Hippocampal formation (tissue), 2 donors: ENCODE data around the gene DACT2.
"Not testable (repeated sequence)": the region's sequence is repeated elsewhere in the genome, so short reads cannot be mapped to it uniquely, and the experiment has no call there.

Experiments used
- DNase-seq, 2 donors: peaks; one replicate each; lab custom pipeline; 2025; lab: John Stamatoyannopoulos, UW

DACT2 gene

DNA sequence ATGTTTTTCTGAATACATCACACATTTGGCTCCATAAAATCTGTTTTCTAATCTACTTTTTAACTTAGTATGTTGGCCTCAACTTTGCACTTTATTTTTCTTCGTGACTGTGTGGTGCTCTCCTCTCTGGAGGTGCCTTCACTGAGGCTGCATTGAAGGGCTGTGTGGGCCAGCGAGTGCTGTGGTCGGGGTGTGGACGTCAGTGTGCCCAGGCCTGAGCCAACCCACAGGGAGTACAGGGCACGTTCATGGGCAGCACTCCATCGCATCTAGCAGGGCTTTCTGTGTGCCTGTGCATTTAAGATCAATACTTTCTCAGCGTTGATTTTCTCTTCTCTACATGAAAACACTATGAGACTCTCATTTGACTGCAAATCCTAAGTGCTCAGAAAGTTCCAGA is 37.8 kb downstream of the DACT2 start:
- no peak for DNase-seq

DNA sequence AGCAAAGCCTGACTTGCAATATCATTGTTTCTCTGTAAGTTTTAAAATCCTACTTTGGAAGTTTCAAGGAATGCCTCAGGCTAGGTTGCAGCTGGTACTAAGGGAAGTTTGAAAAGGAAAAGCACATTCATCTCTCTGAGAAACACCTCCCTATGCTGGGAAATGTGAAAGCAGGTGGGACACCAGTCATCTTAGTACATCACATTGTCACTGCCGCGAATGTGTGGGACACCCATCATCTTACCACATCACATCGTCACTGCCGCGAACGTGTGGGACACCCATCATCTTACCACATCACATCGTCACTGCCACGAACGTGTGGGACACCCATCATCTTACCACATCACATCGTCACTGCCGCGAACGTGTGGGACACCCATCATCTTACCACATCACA is 38.3 kb downstream of the DACT2 start:
- not testable (repeated sequence) for DNase-seq

DNA sequence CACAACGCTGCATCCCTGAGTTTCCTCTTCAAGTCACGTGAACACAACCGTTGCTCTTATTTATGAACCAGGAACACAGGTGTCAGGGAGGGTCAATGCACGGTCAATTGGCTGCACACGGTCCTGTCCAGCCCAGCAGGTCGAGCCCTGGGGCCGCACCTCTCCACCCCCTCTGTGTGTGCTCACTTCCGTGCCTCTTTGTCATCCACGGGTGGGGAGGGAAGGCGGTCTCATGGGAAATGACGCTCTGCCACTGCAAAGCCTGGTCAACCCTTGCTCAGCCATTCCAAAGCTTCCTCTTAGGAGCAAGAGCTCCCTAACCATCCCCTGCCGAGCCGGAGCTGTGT is 38.7 kb downstream of the DACT2 start:
- no peak for DNase-seq

DNA sequence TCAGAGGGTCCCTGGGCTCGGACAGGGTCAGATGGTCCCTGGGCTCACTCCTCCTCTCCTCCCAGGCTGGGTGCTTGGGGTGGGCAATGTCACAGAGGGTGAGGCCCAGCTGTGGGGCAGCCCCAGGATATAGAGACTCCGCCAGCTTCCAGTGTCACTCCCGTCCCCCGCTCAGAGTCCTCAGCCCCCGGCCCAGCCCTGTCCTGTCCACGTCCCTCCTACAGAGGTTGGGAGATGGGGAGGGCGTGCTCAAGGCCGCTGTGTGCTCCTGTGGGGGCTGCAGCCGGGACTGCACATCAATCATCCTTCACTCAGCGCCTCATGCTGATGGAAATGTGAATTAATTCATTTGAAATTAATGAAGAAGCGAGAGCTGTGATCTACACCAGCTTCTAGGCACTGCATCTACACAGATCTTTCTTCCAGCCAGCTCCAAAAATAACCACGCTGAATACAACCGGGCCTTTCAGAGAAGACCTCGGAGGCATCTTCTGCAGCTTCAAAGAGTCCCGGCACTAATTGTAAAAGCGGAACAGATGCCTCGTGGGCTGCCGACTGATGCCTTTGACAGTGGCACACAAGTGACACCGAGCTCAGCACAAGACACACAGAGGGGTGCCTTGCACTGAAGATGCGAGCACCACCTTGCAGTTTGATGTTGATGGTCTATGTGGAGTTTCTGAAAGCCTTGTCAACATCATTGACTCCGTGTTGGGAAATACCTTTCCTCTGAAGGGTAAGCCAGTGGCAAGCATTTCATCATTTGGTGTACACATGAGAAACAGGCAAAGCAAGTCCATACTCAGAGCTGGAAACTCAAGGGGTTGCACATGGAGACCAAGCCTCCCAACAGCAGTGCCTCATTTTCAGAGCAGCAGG is 39.3 kb downstream of the DACT2 start:
- DNase-seq, result no peak

DNA sequence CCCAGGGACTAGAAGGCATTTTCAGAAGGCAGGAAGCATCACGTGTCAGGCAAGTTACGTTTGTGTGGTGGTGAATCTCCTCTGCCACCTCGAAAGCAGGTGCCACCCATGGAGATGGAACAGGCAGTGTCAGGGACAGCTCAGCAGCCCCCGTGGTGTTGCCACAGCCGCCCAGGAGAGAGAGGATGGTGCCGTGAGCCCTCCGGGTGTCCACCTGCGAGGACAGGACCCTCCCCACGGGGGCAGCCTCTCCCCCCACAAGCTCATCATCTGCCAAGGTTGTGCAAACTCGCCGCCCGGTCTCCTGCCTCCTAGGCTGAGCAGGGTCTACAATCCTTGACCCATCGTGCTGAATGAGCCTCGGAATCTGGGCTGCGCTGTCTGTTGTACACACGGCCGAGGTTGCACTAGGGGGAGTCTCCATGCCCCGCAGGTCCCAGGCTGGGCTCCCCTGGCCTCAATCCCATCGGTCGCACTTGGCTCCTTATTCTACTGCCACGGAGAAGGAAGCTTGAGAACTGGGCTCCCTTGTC is 40.1 kb downstream of the DACT2 start:
- DNase-seq, result no peak

DNA sequence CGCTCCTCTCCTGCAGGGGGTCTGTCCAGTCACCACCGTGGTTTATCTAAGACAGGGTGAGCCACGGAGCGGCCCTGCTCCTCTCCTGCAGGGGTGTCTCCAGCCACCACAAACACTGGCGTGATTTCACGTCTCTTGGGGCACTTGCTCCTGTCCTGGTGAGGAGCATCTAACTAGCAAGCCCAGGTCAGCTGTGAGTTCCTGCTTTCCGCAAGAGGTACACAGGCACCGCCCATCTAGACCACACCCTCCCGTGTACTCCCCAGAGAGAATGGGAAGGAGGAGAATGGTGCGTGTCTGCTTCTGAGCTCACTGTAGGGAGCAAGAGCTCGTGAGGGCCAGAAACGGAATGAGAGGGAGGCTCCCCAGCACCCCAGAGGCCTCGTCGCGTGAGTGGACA is 40.7 kb downstream of the DACT2 start:
- no peak for DNase-seq

DNA sequence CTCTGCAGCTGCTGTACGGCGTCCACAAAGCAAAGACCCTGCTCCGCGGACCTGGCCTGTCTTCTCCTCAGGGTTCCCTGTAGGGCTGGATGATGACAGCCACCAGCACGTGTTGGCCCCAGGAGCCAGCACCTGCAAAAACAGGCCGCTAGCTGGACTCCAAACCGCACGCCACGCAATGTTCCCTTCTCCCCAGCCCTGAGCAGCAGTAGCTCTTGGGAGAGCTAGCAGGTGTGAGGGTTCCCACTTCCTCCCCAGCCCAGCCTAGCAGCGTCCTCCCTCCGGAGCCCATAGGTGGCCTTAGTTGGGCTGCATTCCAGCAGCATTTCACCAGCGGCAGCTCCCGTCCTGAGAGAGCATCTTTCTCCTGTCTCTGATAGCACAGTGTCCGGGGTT is 42.3 kb downstream of the DACT2 start:
- no peak for DNase-seq

DNA sequence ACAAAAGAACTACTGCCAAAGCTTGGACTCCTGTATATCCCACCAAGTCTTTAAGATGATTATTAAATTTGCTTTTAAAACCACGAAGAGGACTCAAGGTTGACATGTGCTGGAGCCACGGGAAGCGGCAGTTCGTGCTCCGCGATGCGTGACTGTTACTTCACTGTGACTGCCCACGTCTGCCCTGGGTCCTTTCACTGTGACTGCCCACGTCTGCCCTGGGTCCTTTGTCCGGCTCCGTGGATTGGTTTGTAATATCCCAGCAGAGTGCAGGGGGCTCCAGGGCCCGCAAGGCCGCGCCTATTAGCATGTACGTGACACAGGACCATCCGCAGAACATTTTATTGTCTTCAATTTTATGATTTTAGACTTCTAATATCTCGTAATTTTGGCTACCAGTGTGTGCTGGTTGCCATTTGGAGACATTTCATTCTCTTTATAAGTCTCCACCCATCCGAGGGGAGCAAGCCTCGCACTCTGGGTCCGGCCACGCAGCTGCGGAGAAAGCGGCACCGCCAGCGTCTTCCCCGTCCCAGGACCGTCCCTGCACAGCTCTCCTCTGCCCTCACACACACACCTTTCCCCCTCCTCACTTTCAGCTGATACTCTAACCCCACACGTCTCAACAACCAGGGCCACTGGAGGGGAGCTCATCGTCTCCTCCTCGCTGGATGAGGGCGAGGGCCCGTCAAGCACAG is 42.9 kb downstream of the DACT2 start:
- DNase-seq, result no peak

DNA sequence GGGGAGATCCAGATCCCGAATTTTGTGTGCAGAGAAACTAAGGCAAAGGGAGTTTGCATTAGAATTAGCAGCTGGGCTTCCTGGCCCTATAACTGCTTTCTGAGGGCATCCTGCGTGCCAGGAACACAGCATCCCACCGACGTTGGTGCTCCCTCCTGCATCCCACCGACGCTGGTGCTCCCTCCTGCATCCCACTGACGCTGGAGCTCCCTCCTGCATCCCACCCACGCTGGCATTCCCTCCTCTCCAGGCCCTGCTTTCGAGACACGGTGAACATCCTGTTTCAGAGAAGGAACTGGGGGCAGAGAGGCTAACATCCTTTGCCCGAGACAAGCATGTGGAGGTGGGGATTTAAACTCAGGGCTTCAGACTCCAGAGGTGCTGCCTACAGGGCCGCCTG is 44.4 kb downstream of the DACT2 start:
- no peak for DNase-seq

DNA sequence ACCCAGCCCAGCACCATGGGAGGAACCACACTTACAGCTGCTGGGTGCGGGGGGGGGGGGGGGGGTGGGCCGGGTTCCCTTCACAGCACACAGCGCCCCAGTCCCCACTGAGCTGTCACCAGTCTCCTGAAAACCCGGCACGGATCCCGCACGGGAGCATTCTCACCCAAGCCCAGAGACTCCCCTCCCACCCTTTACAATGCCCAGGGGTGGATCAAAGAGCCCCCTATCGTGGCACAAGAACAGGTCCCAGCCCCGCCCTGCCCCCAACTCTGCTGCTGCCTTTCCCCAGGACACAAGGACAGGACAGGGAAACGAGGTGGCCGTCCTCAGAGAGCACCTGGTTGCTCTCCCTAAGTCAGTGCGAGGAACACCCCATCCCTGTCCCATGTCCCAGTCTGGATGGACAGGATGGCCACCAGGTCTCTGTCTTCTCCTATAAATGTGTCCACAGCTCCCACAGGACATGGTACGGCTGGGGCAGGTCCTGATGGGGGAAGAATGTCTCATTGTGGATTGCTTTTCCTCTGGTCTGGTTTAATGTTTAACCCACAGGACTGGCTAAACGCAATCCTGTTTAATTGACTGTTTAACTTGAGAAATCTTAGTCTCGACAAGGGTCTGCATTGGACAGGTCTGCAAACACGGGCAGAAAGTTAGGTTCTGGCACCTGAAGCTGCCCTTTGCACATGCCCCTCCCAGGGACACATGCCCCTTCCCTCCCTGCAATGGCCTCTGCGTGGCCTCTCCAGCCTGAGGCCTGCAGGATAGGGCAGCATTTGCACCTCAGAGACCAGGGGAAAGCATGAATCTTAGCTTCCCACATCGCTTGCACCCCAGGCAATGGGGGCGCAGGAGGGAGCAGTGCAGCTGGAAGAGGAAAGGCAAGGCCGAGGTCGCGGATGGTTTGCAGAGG is 45.3 kb downstream of the DACT2 start:
- no peak for DNase-seq

DNA sequence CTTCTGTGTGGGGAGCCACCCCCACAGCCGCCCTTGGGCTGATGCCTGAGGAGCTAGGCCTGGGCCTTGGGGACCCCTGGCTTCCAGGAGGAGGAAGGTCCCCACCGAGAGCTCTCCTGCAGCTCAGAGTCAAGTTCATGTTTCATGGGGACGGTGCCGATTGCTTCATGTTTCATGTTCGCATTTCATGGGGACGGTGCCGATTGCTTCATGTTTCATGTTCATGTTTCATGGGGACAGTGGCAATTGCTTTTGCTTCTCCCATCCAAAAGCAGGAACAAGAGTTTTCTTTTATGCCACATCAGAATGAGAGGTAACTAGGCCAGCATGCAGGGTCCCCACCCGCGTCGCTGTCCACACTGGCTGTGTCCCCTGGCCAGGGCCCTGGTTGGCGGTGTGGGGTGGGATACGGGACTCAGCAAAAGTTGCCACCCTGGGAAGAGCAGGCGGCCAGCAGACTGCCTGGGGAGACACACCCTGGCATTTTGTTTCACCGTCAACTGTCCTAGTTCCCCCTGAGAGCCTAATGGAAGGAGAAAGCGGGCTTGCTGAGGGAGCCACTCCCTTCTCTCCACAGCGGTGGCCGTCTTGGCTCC is 46.0 kb downstream of the DACT2 start:
- DNase-seq, result no peak

DNA sequence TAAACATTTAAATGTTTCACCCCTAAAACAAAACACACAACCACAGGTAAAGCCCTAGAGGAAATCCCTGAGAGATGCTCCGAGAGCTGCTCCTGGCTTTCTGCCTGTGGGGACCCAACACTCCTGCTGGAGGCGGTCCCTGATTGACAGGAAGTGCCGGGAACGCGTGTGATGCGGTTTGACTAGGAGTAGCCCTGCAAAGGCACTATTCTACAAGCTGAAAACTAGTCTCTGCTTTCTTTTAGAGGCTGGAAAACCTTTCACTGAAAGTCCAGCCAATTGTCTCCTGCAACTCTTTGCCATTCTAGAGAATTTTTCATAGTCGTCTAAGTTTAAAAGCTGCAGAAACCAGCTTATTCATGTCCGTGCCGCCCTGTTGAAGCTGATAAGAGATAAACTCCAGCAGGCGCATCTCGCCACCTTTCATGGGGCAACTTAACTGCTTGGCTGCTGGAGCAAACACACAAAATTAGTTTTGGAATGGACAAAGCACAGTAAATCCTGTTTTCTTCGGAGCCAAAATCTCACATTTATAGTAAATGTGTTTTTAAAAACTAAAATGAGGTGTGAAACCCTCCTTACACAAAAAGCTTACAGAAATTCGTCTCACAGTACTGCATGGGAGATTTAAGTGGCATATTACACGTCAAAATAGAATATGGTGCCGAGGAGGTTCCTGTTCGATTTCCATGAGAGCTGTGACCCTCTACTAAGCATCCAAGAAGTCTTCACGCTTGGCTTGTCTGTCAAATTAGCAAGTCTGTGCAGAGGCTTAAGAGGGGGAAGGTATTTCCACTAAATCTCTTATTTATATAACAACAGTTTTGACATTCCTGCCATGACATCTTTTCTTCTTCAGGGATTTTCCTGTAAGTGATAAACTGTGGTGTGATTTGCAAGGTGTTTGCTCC is 46.9 kb downstream of the DACT2 start:
- DNase-seq, result no peak

DNA sequence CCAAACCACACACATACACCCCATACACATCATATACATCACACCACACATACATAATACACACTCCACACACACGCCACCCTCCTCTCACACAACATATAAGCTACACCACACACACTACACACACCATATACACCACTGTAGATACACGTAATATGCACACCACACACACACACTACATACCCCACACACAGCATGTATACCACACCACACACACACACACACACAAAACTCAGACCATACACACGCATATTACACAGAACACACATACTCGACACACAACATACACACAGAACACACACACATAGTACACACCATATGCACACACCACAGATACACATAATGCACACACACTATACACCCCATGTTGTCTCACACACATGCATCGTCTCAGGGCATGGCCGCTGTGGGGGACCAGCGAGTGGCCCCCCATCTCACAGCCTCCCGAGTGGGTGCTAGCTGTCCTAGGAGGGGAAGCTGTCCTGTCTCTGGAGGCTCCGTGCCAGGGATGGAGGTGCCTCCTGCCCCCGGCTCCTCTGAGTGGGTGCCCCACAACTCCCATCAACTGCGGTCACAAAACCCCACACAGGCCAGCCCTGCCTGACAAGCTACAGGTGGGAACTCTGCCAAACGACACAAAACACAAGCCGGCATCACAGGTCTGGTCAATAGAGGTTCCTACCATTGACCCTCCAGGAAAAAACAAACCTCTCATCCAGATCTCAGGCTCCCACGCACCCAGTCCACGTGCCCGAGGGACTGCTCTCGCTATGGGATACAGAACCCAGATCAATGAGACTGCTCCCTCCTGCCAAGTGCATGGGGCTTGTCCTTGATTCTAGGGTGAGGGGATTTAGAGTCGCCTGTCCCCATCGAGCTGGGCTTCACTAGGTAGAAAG is 49.1 kb downstream of the DACT2 start:
- DNase-seq, result no peak

DNA sequence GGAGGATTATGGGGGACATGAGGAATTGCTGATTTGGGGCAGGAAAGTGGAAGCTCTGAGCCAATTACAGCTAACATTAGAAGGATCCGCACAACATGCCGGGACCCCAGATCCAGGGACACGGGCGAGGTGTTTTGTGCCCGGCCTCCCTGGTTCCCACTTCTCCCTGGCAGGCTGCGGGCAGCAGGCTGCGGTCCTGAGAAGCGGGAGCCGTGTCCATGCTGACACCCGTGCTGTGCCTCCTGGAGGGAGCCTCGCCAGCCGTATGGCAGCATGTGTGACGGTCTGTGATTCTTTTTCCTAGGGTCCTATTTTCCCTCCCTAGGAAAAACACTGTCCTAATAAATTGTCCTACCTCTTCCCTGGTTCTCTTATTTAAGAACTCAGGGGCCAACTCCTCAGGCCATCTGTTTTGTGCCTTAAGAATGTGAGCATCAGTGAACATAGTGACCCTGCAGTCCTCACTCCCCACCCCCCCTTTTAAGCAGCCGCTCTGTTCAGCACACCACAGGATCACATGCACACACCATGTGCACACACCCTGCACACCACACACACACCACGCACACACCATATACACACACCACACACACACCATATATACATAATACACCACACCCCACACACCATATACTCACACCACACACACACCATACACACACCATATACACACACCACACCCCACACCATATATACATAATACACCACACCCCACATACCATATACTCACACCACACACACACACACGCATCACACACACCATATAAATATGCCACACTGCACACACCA is 49.9 kb downstream of the DACT2 start:
- DNase-seq, result no peak

DNA sequence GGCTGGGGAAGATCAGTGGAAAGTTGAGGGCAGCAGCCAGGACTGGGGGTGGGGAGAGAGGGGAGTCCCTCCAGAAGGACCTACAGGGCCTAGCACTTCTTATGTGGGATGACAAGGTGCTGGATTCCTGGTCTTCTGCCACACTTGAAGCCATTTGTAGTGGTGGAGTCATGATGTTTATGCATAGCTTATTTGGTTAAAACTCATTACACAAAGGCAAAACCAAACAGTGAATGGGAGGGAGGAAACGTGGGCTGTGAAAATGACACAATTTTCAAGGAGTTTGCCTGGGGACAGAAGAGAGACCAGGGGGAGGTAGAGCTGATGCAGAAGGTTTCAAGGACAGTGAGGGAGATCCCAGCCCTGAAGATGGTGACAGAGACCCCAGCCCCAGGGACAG is 50.8 kb downstream of the DACT2 start:
- no peak for DNase-seq

DNA sequence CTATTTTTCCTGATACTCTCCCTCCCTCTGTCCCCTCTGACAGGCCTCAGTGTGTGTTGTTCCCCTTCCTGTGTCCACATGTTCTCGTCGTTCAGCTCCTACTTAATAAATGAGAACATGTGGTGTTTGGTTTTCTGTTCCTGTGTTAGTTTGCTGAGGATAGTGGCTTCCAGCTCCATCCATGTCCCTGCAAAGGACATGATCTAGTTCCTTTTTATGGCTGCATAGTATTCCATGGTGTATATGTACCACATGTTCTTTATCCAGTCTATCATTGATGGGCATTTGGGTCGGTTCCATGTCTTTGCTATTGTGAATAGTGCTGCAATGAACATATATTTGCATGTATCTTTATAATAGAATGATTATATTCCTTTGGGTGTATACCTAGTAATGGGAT is 51.8 kb downstream of the DACT2 start:
- not testable (repeated sequence) for DNase-seq

DNA sequence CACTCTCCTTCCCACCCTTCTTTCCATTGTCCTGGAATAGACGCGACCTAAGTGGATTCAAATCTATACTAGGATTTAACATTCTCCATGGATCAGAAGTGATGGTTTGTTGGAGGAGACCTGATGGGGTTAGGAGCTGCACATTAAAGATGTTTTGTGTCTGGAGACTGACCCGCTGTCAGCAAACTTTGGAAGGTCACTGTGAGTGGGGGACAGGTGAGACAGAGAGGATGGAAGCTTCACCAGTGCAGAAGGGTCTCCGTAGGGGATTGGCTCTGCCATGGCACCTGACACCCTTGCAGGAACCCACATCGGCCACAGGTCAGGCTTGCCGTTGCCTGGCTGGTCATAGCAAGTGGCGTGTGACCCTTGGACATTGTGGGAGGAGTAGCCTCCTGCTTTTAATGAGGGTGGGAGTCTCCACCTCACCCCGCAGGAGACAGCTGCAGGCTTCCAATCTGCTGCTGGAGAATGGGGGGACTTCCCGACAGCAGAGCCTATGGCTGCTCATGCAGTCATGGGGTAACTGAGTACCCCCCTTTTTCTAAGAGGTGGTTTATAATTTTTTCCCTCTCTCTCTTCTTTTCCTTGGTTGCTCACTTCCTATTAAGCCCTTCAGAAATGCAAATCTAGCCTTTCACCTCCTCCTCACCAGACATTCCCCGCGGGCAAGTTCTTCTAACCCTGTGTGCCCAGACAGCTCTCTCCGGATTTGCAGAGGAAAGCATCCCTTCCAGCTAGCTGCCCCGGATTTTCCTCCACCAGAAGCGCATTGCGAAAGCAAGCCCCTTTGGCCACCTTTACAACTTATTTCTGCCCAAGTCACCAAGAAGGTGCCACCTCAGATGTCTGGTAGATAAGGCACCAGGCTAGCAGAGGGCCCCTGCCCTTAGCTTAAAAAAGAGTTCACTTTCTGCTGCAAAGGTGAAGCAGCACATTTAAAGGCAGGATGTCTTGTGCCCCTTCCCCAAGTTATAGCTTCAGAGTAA is 53.5 kb downstream of the DACT2 start:
- no peak for DNase-seq

DNA sequence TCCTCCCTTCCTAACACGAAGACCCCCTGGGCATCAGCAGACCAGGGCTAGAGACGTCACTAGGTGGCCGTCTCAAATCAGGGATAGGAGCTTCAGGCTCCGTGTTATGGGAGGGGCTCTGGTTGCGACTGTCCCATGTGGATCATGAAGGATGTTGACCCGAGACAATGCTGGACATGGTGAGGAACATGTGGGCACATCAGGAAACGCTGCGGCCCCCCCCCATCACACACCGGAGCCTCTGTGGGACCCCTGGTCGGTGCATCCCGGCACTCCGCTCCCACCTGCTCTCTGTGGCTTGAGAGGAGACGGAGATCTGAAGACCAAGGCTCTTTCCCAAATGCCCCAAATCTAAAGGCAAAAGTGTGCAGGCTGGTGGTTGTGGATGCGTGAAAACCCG is 54.2 kb downstream of the DACT2 start:
- DNase-seq, result no peak
